Measurements from ENCODE around the gene ADAMTS20. TPM values are rescaled to one million over a fixed set of nuclear protein-coding genes. Genes with fewer than 3 reads are reported as not detected.

ADAMTS20 gene
- total and polyA plus RNA-seq, 10 of the 15 experiments (the other 5 are each of a cell fraction or from before 2014, with no cell fraction given): 0.33 TPM; not detected in 9

DNA sequence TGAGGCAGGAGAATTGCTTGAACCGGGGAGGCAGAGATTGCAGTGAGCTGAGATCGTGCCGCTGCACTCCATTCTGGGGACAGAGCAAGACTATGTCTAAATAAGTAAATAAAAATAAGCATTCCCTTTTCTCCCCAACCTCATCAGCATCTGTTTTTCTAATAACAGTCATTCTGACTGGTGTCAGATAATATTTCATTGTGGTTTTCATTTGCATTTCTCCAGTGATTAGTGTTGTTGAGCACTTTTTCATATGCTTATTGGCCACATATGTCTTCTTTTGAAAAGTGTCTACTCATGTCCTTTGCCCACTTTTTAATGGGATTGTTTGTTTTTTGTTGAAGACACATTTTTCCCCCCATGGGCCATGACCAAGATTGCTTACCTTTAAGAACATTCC is 243.2 kb downstream of the ADAMTS20 start:
- no peaks in the 10 kb centered on the region for H3K36me3 ChIP-seq (ENCODE audit: control insufficient read depth in 2 of 2, insufficient read depth in 2 of 2, low read length in 1 of 2)
- no peak overlapping the region for H3K27ac ChIP-seq (ENCODE audit: control insufficient read depth, insufficient read depth)
- H3K4me2 ChIP-seq (ENCODE audit: control insufficient read depth, insufficient read depth): no peak overlapping the region
- in situ Hi-C loops (cut with MboI) (no loop called here), intact Hi-C loops (cut with micrococcal nuclease; ENCODE audit: unreplicated experiment) (no loop called here)
- CTCF ChIA-PET: no interaction called here
- H3K79me2 ChIP-seq (ENCODE audit: control insufficient read depth, insufficient read depth, low read length): no peaks in the 10 kb centered on the region
- H3K4me1 ChIP-seq (ENCODE audit: control insufficient read depth, insufficient read depth, low read length): no peaks in the 10 kb centered on the region
- TF ChIP-seq, protein P1, sequence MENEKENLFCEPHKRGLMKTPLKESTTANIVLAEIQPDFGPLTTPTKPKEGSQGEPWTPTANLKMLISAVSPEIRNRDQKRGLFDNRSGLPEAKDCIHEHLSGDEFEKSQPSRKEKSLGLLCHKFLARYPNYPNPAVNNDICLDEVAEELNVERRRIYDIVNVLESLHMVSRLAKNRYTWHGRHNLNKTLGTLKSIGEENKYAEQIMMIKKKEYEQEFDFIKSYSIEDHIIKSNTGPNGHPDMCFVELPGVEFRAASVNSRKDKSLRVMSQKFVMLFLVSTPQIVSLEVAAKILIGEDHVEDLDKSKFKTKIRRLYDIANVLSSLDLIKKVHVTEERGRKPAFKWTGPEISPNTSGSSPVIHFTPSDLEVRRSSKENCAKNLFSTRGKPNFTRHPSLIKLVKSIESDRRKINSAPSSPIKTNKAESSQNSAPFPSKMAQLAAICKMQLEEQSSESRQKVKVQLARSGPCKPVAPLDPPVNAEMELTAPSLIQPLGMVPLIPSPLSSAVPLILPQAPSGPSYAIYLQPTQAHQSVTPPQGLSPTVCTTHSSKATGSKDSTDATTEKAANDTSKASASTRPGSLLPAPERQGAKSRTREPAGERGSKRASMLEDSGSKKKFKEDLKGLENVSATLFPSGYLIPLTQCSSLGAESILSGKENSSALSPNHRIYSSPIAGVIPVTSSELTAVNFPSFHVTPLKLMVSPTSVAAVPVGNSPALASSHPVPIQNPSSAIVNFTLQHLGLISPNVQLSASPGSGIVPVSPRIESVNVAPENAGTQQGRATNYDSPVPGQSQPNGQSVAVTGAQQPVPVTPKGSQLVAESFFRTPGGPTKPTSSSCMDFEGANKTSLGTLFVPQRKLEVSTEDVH (IDR thresholded peaks at IDR 0.05; ENCODE audit: low read depth, partially characterized antibody): no peak
- TF ChIP-seq NFIC (IDR thresholded peaks at IDR 0.05; ENCODE audit: low read depth, low read length) (no peak), RCOR1 (conservative IDR thresholded peaks at IDR 0.05; ENCODE audit: low read depth, low read length) (no peak), MEF2B (IDR thresholded peaks at IDR 0.05; ENCODE audit: partially characterized antibody, poor library complexity, severe bottlenecking) (no peak), GATAD2B (conservative IDR thresholded peaks at IDR 0.05; ENCODE audit: low read depth) (no peak)
- TF ChIP-seq, protein P2, sequence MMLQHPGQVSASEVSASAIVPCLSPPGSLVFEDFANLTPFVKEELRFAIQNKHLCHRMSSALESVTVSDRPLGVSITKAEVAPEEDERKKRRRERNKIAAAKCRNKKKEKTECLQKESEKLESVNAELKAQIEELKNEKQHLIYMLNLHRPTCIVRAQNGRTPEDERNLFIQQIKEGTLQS (IDR thresholded peaks at IDR 0.05; ENCODE audit: borderline replicate concordance, extremely low read depth, low read depth, low read length): no peak
- H3K27me3 ChIP-seq (replicated peaks in 1 of 2; ENCODE audit: control insufficient read depth in 2 of 2, insufficient read depth in 2 of 2, low read length in 1 of 2): no peaks in the 10 kb centered on the region
- POLR2A ChIA-PET: no interaction called here
- FAIRE-seq: no peak
- H4K20me1 ChIP-seq (ENCODE audit: control insufficient read depth, insufficient read depth): no peaks in the 10 kb centered on the region
- BruUV-seq (replicated peaks): no TSS peak
- 78% methylated on average over 3 of the region's 3 CpGs for WGBS (ENCODE audit: insufficient coverage, insufficient replicate concordance, low lambda C conversion rate, missing lambda C conversion rate)
- H3K4me3 ChIP-seq: no peak overlapping the region
- no peak for DNase-seq (ENCODE audit: low read depth, low spot score)
- ATAC-seq: no peak
- H2AFZ ChIP-seq (ENCODE audit: control insufficient read depth, low read depth, low read length): no peak overlapping the region
- no peaks in the 10 kb centered on the region for H3K9me3 ChIP-seq (replicated peaks; ENCODE audit: control insufficient read depth, insufficient read depth, low read length)
- RAD21 ChIA-PET (ENCODE audit: unreplicated experiment): no interaction called here
- H3K9ac ChIP-seq (ENCODE audit: control insufficient read depth, insufficient read depth, low read length): no peak overlapping the region
- SMC1A ChIA-PET (ENCODE audit: uncharacterized antibody, unreplicated experiment): no interaction called here

Data from GM12878 (cell line).